HCT116 (cell line): Measurements from ENCODE around the gene CFAP97D2. TPM values are rescaled to one million over a fixed set of nuclear protein-coding genes. Genes with fewer than 3 reads are reported as not detected.

ENCODE experiments used
- ATAC-seq: fragments of 200-7000 bp; cut with Tn5 transposase; 2 replicates; pipeline ENCODE4 v1.9.1; 2020; ENCODE audit warnings: mild to moderate bottlenecking, moderate library complexity
- BruUV-seq: library from RNA; stranded (reverse); fragments of 400-500 nt; replicated peaks from 2 replicates; lab custom pipeline; 2021; lab: Mats Ljungman, UMichigan
- CTCF ChIA-PET: fragments of 300-600 bp; sonication (Branson Sonifier 250); formaldehyde crosslinking; loops from one replicate; lab custom pipeline; 2021; ENCODE audit warnings: antibody characterized with exemption; lab: Charles Lee
- POLR2A ChIA-PET: fragments of 300-600, 350-600 bp; sonication (Branson Sonifier 250); formaldehyde crosslinking; loops from one replicate; lab custom pipeline; 2021; ENCODE audit warnings: antibody characterized with exemption; lab: Charles Lee
- RAD21 ChIA-PET, 2 experiments: fragments of 300-600 bp; sonication (Branson Sonifier 250); formaldehyde crosslinking; loops; one replicate each; lab custom pipeline; 2023; ENCODE audit warnings: low total read pairs in 2 of 2; ENCODE audit not compliant: uncharacterized antibody in 2 of 2, unreplicated experiment in 2 of 2, low non-redundant PET in 1 of 2; lab: Charles Lee
- DNase-seq: peaks from one replicate; pipeline ENCODE4 v3.0.0-alpha.2; 2010; ENCODE audit warnings: low read depth, low spot score
- H2AFZ ChIP-seq: fragments of 200-600 bp; shearing (Covaris generic), sonication (generic); 2 replicates; pipeline ENCODE4 v1.6.1; 2017; ENCODE audit warnings: low read depth, mixed run types, mixed read lengths, antibody characterized with exemption, low read length; ENCODE audit not compliant: poor library complexity, severe bottlenecking
- H3K27ac ChIP-seq: 2 replicates; pipeline ENCODE4 v1.5.1; 2012; ENCODE audit warnings: low read depth, low read length
- H3K27me3 ChIP-seq: fragments of 200-600 bp; sonication (generic); 2 replicates; pipeline ENCODE4 v1.6.1; 2016; ENCODE audit warnings: mixed run types, low read length, mixed read lengths; ENCODE audit not compliant: insufficient read depth
- H3K36me3 ChIP-seq, 2 experiments: fragments of 200-500 bp in 1 of 2; fragments of 200-600 bp in 1 of 2; sonication (Bioruptor generic) in 1 of 2; sonication (generic) in 1 of 2; 2 replicates each; pipeline versions ENCODE4 v1.5.1 to v1.6.1; 2014 to 2016; ENCODE audit warnings: low read length in 2 of 2, inconsistent platforms in 1 of 2, mixed read lengths in 1 of 2, mixed run types in 1 of 2; ENCODE audit not compliant: insufficient read depth in 2 of 2, control insufficient read depth in 1 of 2
- H3K4me1 ChIP-seq, 2 experiments: fragments of 200-600 bp in 1 of 2; sonication (generic) in 1 of 2; 2 replicates each; pipeline versions ENCODE4 v1.5.1 to v1.6.1; 2012 to 2017; ENCODE audit warnings: low read length in 2 of 2, inconsistent platforms in 1 of 2, mild to moderate bottlenecking in 1 of 2, mixed read lengths in 1 of 2, mixed run types in 1 of 2, moderate library complexity in 1 of 2; ENCODE audit not compliant: insufficient read depth in 2 of 2, control insufficient read depth in 1 of 2
- H3K4me2 ChIP-seq: fragments of 200-600 bp; sonication (generic); 2 replicates; pipeline ENCODE4 v1.6.1; 2017; ENCODE audit warnings: mixed run types, low read length, mixed read lengths
- H3K4me3 ChIP-seq, 2 experiments: fragments of 200-600 bp in 1 of 2; sonication (generic) in 1 of 2; replicated peaks in 1 of 2; 2 replicates each; pipeline ENCODE4 v1.5.1; 2011 to 2016; ENCODE audit warnings: low read length in 2 of 2, control low read depth in 1 of 2, low read depth in 1 of 2, mild to moderate bottlenecking in 1 of 2, mixed read lengths in 1 of 2, mixed run types in 1 of 2
- H3K79me2 ChIP-seq: fragments of 200-600 bp; sonication (generic); 2 replicates; pipeline ENCODE4 v1.6.1; 2017; ENCODE audit warnings: mild to moderate bottlenecking, mixed run types, low read length, moderate library complexity, mixed read lengths; ENCODE audit not compliant: insufficient read depth
- H3K9ac ChIP-seq: fragments of 200-600 bp; sonication (generic); 2 replicates; pipeline ENCODE4 v1.6.1; 2016; ENCODE audit warnings: low read length, mixed read lengths
- H3K9me2 ChIP-seq: fragments of 200-600 bp; sonication (generic), shearing (Covaris generic); 2 replicates; pipeline ENCODE4 v1.6.1; 2017; ENCODE audit warnings: mixed run types, mild to moderate bottlenecking, moderate library complexity; ENCODE audit not compliant: insufficient read depth
- H3K9me3 ChIP-seq, 2 experiments: fragments of 200-500 bp in 1 of 2; fragments of 200-600 bp in 1 of 2; sonication (Bioruptor generic) in 1 of 2; sonication (generic) in 1 of 2; 2 replicates each; pipeline ENCODE4 v1.6.1; 2014 to 2017; ENCODE audit warnings: low read length in 2 of 2, mixed read lengths in 2 of 2, inconsistent platforms in 1 of 2, low read depth in 1 of 2, mild to moderate bottlenecking in 1 of 2, mixed run types in 1 of 2, moderate library complexity in 1 of 2; ENCODE audit not compliant: control insufficient read depth in 1 of 2, insufficient read depth in 1 of 2
- H4K20me1 ChIP-seq: fragments of 200-600 bp; sonication (generic), shearing (Covaris generic); 2 replicates; pipeline ENCODE4 v1.6.1; 2017; ENCODE audit warnings: mixed run types, mild to moderate bottlenecking, moderate library complexity; ENCODE audit not compliant: insufficient read depth
- CBX3 ChIP-seq: IDR thresholded peaks from 2 replicates; pipeline ENCODE4 v1.6.1; 2012; ENCODE audit warnings: low read depth
- CEBPB ChIP-seq: IDR thresholded peaks from 2 replicates; pipeline ENCODE4 v1.6.1; 2012; ENCODE audit warnings: low read depth
- CTCF ChIP-seq, 3 experiments: fragments of 200-600 bp in 1 of 3; sonication (generic) in 1 of 3; IDR thresholded peaks in 2 of 3; conservative IDR thresholded peaks in 1 of 3; 2 replicates each; pipeline ENCODE4 v1.5.1; 2012 to 2017; ENCODE audit warnings: low read depth in 2 of 3, low read length in 2 of 3, antibody characterized with exemption in 1 of 3, borderline replicate concordance in 1 of 3, control low read depth in 1 of 3, mild to moderate bottlenecking in 1 of 3, mixed read lengths in 1 of 3, mixed run types in 1 of 3, moderate library complexity in 1 of 3; ENCODE audit not compliant: insufficient read depth in 1 of 3
- EGR1 ChIP-seq: IDR thresholded peaks from 2 replicates; pipeline ENCODE4 v1.6.1; 2012; ENCODE audit warnings: low read depth
- EZH2 ChIP-seq: fragments of 200-600 bp; sonication (generic); IDR thresholded peaks from 2 replicates; pipeline ENCODE4 v1.6.1; 2017; ENCODE audit warnings: antibody characterized with exemption, mixed run types
- EZH2phosphoT487 ChIP-seq: fragments of 200-600 bp; IDR thresholded peaks from 2 replicates; pipeline ENCODE4 v1.6.1; 2018; ENCODE audit warnings: antibody characterized with exemption, borderline replicate concordance
- FOSL1 ChIP-seq: IDR thresholded peaks from 2 replicates; pipeline ENCODE4 v1.6.1; 2012; ENCODE audit warnings: low read depth
- JUND ChIP-seq: IDR thresholded peaks from 2 replicates; pipeline ENCODE4 v1.6.1; 2012
- MAX ChIP-seq: IDR thresholded peaks from 2 replicates; pipeline ENCODE4 v1.6.1; 2012
- POLR2A ChIP-seq: IDR thresholded peaks from 2 replicates; pipeline ENCODE4 v1.7.0; 2011; ENCODE audit warnings: borderline replicate concordance; ENCODE audit not compliant: insufficient read depth, insufficient read length; ENCODE audit errors: extremely low read depth
- POLR2AphosphoS5 ChIP-seq: IDR thresholded peaks from 2 replicates; pipeline ENCODE4 v1.6.1; 2011; ENCODE audit warnings: mild to moderate bottlenecking, low read depth, low read length, moderate library complexity
- RAD21 ChIP-seq: IDR thresholded peaks from 2 replicates; pipeline ENCODE4 v1.6.1; 2012; ENCODE audit warnings: low read depth, mild to moderate bottlenecking
- SIN3A ChIP-seq: IDR thresholded peaks from 2 replicates; pipeline ENCODE4 v1.6.1; 2012; ENCODE audit warnings: low read depth
- SP1 ChIP-seq: IDR thresholded peaks from 2 replicates; pipeline ENCODE4 v1.6.1; 2012; ENCODE audit warnings: low read depth
- SRF ChIP-seq: IDR thresholded peaks from 2 replicates; pipeline ENCODE4 v1.6.1; 2012; ENCODE audit warnings: low read depth
- TCF7L2 ChIP-seq: IDR thresholded peaks from 2 replicates; pipeline ENCODE4 v1.7.0; 2011; ENCODE audit warnings: borderline replicate concordance, inconsistent platforms; ENCODE audit not compliant: insufficient read depth, insufficient read length; ENCODE audit errors: extremely low read depth
- YY1 ChIP-seq: IDR thresholded peaks from 2 replicates; pipeline ENCODE4 v1.6.1; 2011; ENCODE audit warnings: low read length, low read depth, moderate library complexity, mild to moderate bottlenecking; ENCODE audit not compliant: insufficient replicate concordance; ENCODE audit errors: extremely low read depth
- ZBTB33 ChIP-seq: IDR thresholded peaks from 2 replicates; pipeline ENCODE4 v1.6.1; 2011; ENCODE audit warnings: mild to moderate bottlenecking, low read length, moderate library complexity; ENCODE audit not compliant: insufficient replicate concordance; ENCODE audit errors: extremely low read depth
- ZNF274 ChIP-seq: fragments of 200-500 bp; sonication (Bioruptor generic); IDR thresholded peaks from 2 replicates; pipeline ENCODE4 v1.6.1; 2014; ENCODE audit warnings: mild to moderate bottlenecking, low read depth, low read length, inconsistent platforms
- intact Hi-C: fragments of 100-400 bp; cut with micrococcal nuclease; formaldehyde crosslinking; loops from 2 replicates; pipeline ENCODE4 v1.10.0; 2022
- total RNA-seq: library from RNA; stranded (reverse); gene quantifications from one replicate; pipeline ENCODE4 v1.2.1, GENCODE V29; 2021; ENCODE audit not compliant: unreplicated experiment

Gene CFAP97D2
- total RNA-seq, 1 experiment from 2014 or later = not detected

- no peak overlapping the region for H3K4me3 ChIP-seq
- peaks cover 3% of the 10 kb centered on the region; the same call in 1 of the 2 replicates for H4K20me1 ChIP-seq
- H3K9ac ChIP-seq = no peak overlapping the region
- no peaks in the 10 kb centered on the region for H3K9me3 ChIP-seq
- POLR2A ChIA-PET = no interaction called here
- no peaks in the 10 kb centered on the region for H3K9me2 ChIP-seq
- H2AFZ ChIP-seq = no peak overlapping the region
- H3K27ac ChIP-seq = no peak overlapping the region
- no peaks in the 10 kb centered on the region for H3K4me1 ChIP-seq
- H3K27me3 ChIP-seq = no peaks in the 10 kb centered on the region
- CTCF ChIA-PET = no interaction called here
- H3K79me2 ChIP-seq = 0 out of 2 replicates have a peak, but pooled peaks cover 3% of the 10 kb centered on the region
- intact Hi-C loops = no loop called here
- no TSS peak for BruUV-seq
- DNase-seq (no peak), ATAC-seq (no peak)
- RAD21 ChIA-PET = no interaction called here
- no peak for TF ChIP-seq FOSL1
- no peak for TF ChIP-seq ZBTB33
- no peak for TF ChIP-seq EZH2phosphoT487
- no peak for TF ChIP-seq ZNF274
- TF ChIP-seq TCF7L2 = no peak
- no peak for TF ChIP-seq RAD21
- TF ChIP-seq SP1 = no peak
- no peak for TF ChIP-seq MAX
- TF ChIP-seq EGR1 = no peak
- TF ChIP-seq SIN3A = no peak
- no peak for TF ChIP-seq EZH2
- TF ChIP-seq CBX3 = no peak
- no peak for TF ChIP-seq POLR2AphosphoS5
- no peak for TF ChIP-seq CEBPB
- TF ChIP-seq CTCF (IDR thresholded peaks at IDR 0.05 in 2 of 3, conservative IDR thresholded peaks at IDR 0.05 in 1 of 3; ENCODE audit: borderline replicate concordance in 1 of 3, insufficient read depth in 1 of 3, low read depth in 2 of 3, low read length in 2 of 3) = no peak
- TF ChIP-seq JUND = no peak
- no peak for TF ChIP-seq POLR2A
- TF ChIP-seq YY1 = no peak
- no peak for TF ChIP-seq SRF
- H3K36me3 ChIP-seq = peaks cover 51 to 65% of the 10 kb centered on the region in 2 experiments
- no peak overlapping the region for H3K4me2 ChIP-seq
Measured at GRCh38 chr13:114249077-114249476, 70.0 kb downstream of the CFAP97D2 start.
